ENCODE data around the gene SNX24. TPM values are rescaled to one million over a fixed set of nuclear protein-coding genes. Genes with fewer than 3 reads are reported as not detected.

Gene SNX24
- total and polyA plus RNA-seq, 2 of the 4 experiments (the other 2 are of a cell fraction): 13.8 to 15.0 TPM

- dilution Hi-C loops (cut with HindIII; ENCODE audit: low sequenced_read_pairs, unreplicated experiment): no loop called here
- Histone ChIP-seq H4K20me1 (ENCODE audit: insufficient read depth, low read length) (0 out of 2 replicates have a peak, but pooled peaks cover 4% of the 10 kb centered on the region), H2BK120ac (ENCODE audit: low read depth, low read length) (no peak overlapping the region), H3K36me3 (ENCODE audit: control insufficient read depth, insufficient read depth, low read length) (no peaks in the 10 kb centered on the region), H3K18ac (ENCODE audit: low read depth, low read length) (no peak overlapping the region), H3K4me2 (ENCODE audit: low read depth, low read length) (no peak overlapping the region), H2AK5ac (ENCODE audit: low read depth, low read length) (no peak overlapping the region), H2AFZ (replicated peaks; ENCODE audit: low read length, poor library complexity) (no peak overlapping the region), H3K9me1 (ENCODE audit: insufficient read depth, low read length) (0 out of 2 replicates have a peak, but pooled peaks cover 7% of the 10 kb centered on the region), H3K9ac (ENCODE audit: low read depth, low read length) (no peak overlapping the region), H3K23ac (ENCODE audit: low read depth, low read length) (no peak overlapping the region), H3K4me3 (ENCODE audit: insufficient read depth, low read depth, low read length) (no peak overlapping the region), H3K79me1 (ENCODE audit: low read depth in 1 of 2, low read length in 2 of 2) (peaks cover 0 to 9% of the 10 kb centered on the region in 2 experiments; a peak in 2 of 4 replicates), H4K8ac (ENCODE audit: low read depth in 2 of 2, low read length in 2 of 2) (no peak overlapping the region), H3K4ac (ENCODE audit: low read depth, low read length) (no peak overlapping the region), H3K14ac (replicated peaks; ENCODE audit: low read depth, low read length) (no peak overlapping the region), H2AK9ac (replicated peaks; ENCODE audit: low read depth, low read length, poor library complexity) (no peak overlapping the region), H3K9me3 (ENCODE audit: control insufficient read depth, insufficient read depth, low read length) (no peaks in the 10 kb centered on the region), H2BK20ac (ENCODE audit: low read depth, low read length) (no peak overlapping the region), H2BK15ac (ENCODE audit: low read depth, low read length) (no peak overlapping the region), H3K27me3 (ENCODE audit: control insufficient read depth, insufficient read depth, low read length) (no peaks in the 10 kb centered on the region), H3K4me1 (ENCODE audit: control insufficient read depth, insufficient read depth, low read length) (no peaks in the 10 kb centered on the region; the same call in 1 of the 2 replicates), H3K56ac (ENCODE audit: extremely low read depth, insufficient read depth, low read length) (no peak overlapping the region), H4K91ac (ENCODE audit: insufficient read depth, low read depth, low read length) (no peak overlapping the region), H4K5ac (ENCODE audit: low read depth, low read length) (no peak overlapping the region), H2BK5ac (ENCODE audit: low read depth, low read length, poor library complexity, severe bottlenecking) (no peak overlapping the region), H3K27ac (ENCODE audit: insufficient read depth, low read length) (no peak overlapping the region)
- ATAC-seq (ENCODE audit: low read depth) (no peak), DNase-seq (no peak)
- in situ Hi-C loops (cut with MboI; ENCODE audit: low sequenced_read_pairs): loop anchor here (5.0 kb wide), 1 partner anchor 308 kb away; no protein-coding TSS in a partner anchor
- BruUV-seq (replicated peaks): no TSS peak
- intact Hi-C loops (cut with micrococcal nuclease): loop anchor here (5.0 kb wide), 1 partner anchor 323 kb away; no protein-coding TSS in a partner anchor
- ChIA-PET POLR2A (ENCODE audit: unreplicated experiment) (no interaction called here), CTCF (no interaction called here)
- TF ChIP-seq MXI1 (IDR thresholded peaks at IDR 0.05; ENCODE audit: borderline replicate concordance, low read depth, low read length) (no peak), NFE2L2 (IDR thresholded peaks at IDR 0.05; ENCODE audit: low read depth, low read length) (no peak), RFX5 (IDR thresholded peaks at IDR 0.05; ENCODE audit: low read depth, low read length) (no peak), CTCF (conservative IDR thresholded peaks at IDR 0.05; ENCODE audit: low read depth, low read length) (no peak), MAFK (IDR thresholded peaks at IDR 0.05; ENCODE audit: low read depth, low read length) (no peak), MAZ (IDR thresholded peaks at IDR 0.05; ENCODE audit: borderline replicate concordance, low read depth, low read length) (no peak), RCOR1 (IDR thresholded peaks at IDR 0.05; ENCODE audit: insufficient replicate concordance, low read length) (no peak), RAD21 (IDR thresholded peaks at IDR 0.05; ENCODE audit: low read length) (no peak), POLR2A (IDR thresholded peaks at IDR 0.05; ENCODE audit: low read depth, low read length) (no peak), CEBPB (IDR thresholded peaks at IDR 0.05; ENCODE audit: low read depth, low read length) (no peak), FOS (IDR thresholded peaks at IDR 0.05; ENCODE audit: low read depth, low read length) (no peak), CHD1 (IDR thresholded peaks at IDR 0.05; ENCODE audit: low read depth, low read length) (no peak), BHLHE40 (IDR thresholded peaks at IDR 0.05; ENCODE audit: low read depth, low read length) (no peak), SMC3 (IDR thresholded peaks at IDR 0.05; ENCODE audit: low read depth, low read length) (no peak)
- TF ChIP-seq, protein P1, sequence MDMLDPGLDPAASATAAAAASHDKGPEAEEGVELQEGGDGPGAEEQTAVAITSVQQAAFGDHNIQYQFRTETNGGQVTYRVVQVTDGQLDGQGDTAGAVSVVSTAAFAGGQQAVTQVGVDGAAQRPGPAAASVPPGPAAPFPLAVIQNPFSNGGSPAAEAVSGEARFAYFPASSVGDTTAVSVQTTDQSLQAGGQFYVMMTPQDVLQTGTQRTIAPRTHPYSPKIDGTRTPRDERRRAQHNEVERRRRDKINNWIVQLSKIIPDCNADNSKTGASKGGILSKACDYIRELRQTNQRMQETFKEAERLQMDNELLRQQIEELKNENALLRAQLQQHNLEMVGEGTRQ (IDR thresholded peaks at IDR 0.05; ENCODE audit: low read depth, low read length): no peak
- TF ChIP-seq, protein P2, sequence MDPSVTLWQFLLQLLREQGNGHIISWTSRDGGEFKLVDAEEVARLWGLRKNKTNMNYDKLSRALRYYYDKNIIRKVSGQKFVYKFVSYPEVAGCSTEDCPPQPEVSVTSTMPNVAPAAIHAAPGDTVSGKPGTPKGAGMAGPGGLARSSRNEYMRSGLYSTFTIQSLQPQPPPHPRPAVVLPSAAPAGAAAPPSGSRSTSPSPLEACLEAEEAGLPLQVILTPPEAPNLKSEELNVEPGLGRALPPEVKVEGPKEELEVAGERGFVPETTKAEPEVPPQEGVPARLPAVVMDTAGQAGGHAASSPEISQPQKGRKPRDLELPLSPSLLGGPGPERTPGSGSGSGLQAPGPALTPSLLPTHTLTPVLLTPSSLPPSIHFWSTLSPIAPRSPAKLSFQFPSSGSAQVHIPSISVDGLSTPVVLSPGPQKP (IDR thresholded peaks at IDR 0.05; ENCODE audit: borderline replicate concordance, low read depth, low read length): no peak
Measured at GRCh38 chr5:123039673-123040072, 194.3 kb downstream of the SNX24 start.
